Osteoblast (primary cell): ENCODE results near the gene TRIL. TPM values are rescaled to one million over a fixed set of nuclear protein-coding genes. Genes with fewer than 3 reads are reported as not detected.

Experiments
- DNase-seq: peaks from one replicate; pipeline ENCODE4 v3.0.0; 2011; ENCODE audit warnings: low spot score, mixed read lengths; ENCODE audit not compliant: insufficient read length; ENCODE audit errors: missing footprints
- H2AFZ ChIP-seq: 2 replicates; pipeline ENCODE4 v1.6.0; 2011; ENCODE audit warnings: mild to moderate bottlenecking, low read length
- H3K27ac ChIP-seq: 2 replicates; pipeline ENCODE4 v1.5.1; 2011; ENCODE audit warnings: mild to moderate bottlenecking, low read depth, low read length, moderate library complexity
- H3K27me3 ChIP-seq: 2 replicates; pipeline ENCODE4 v1.6.0; 2012; ENCODE audit warnings: mild to moderate bottlenecking, control low read depth, inconsistent platforms, low read length, moderate library complexity; ENCODE audit not compliant: insufficient read depth
- H3K36me3 ChIP-seq: 2 replicates; pipeline ENCODE4 v1.5.1; 2011; ENCODE audit warnings: mild to moderate bottlenecking, low read length, control low read depth, moderate library complexity; ENCODE audit not compliant: insufficient read depth
- H3K4me1 ChIP-seq: 2 replicates; pipeline ENCODE4 v1.5.1; 2011; ENCODE audit warnings: mild to moderate bottlenecking, low read length, control low read depth, moderate library complexity; ENCODE audit not compliant: insufficient read depth
- H3K4me2 ChIP-seq: 2 replicates; pipeline ENCODE4 v1.6.0; 2011; ENCODE audit warnings: mild to moderate bottlenecking, low read length; ENCODE audit not compliant: insufficient read depth
- H3K4me3 ChIP-seq: fragments of 200-600 bp; sonication (generic); 3 replicates; pipeline ENCODE4 v1.5.1; 2012; ENCODE audit warnings: mild to moderate bottlenecking, low read length, inconsistent platforms; ENCODE audit not compliant: insufficient read depth
- H3K79me2 ChIP-seq: 2 replicates; pipeline ENCODE4 v1.6.0; 2012; ENCODE audit warnings: mild to moderate bottlenecking, low read length, control low read depth, inconsistent platforms; ENCODE audit not compliant: insufficient read depth
- H3K9me3 ChIP-seq: 2 replicates; pipeline ENCODE4 v1.5.1; 2011; ENCODE audit warnings: low read depth, low read length, control low read depth
- H4K20me1 ChIP-seq: 2 replicates; pipeline ENCODE4 v1.6.0; 2012; ENCODE audit warnings: mild to moderate bottlenecking, low read length, control low read depth; ENCODE audit not compliant: insufficient read depth
- CTCF ChIP-seq: IDR thresholded peaks from 2 replicates; pipeline ENCODE4 v1.5.1; 2011; ENCODE audit warnings: mild to moderate bottlenecking, low read depth, low read length, moderate library complexity; ENCODE audit errors: extremely low read depth
- total RNA-seq: library from RNA; depleted of rRNA; stranded (reverse); fragments of >200 nt; gene quantifications from 2 replicates; pipeline ENCODE4 v1.2.3, GENCODE V29; 2012

Gene TRIL
- total RNA-seq, 1 donor = 0.36 TPM

GRCh38 chr7:28937619-28938018 is 20.5 kb downstream of the TRIL start:
- H3K9me3 ChIP-seq = no peaks in the 10 kb centered on the region
- no peak for TF ChIP-seq CTCF
- H3K27me3 ChIP-seq = peaks cover 73% of the 10 kb centered on the region
- H3K4me2 ChIP-seq = no peak overlapping the region
- H3K27ac ChIP-seq = no peak overlapping the region
- H2AFZ ChIP-seq = no peak overlapping the region
- H3K4me1 ChIP-seq = no peaks in the 10 kb centered on the region
- H3K4me3 ChIP-seq = no peak overlapping the region
- no peaks in the 10 kb centered on the region for H4K20me1 ChIP-seq
- no peaks in the 10 kb centered on the region for H3K36me3 ChIP-seq
- no peak for DNase-seq
- H3K79me2 ChIP-seq = no peaks in the 10 kb centered on the region

GRCh38 chr7:28937103-28937502 is 21.0 kb downstream of the TRIL start:
- Histone ChIP-seq H3K79me2 (no peaks in the 10 kb centered on the region), H3K4me3 (no peak overlapping the region), H3K9me3 (no peaks in the 10 kb centered on the region), H3K4me1 (no peaks in the 10 kb centered on the region), H3K4me2 (no peak overlapping the region), H3K27me3 (peaks cover 73% of the 10 kb centered on the region), H3K36me3 (no peaks in the 10 kb centered on the region), H4K20me1 (no peaks in the 10 kb centered on the region), H3K27ac (no peak overlapping the region), H2AFZ (no peak overlapping the region)
- no peak for TF ChIP-seq CTCF
- no peak for DNase-seq

- Histone ChIP-seq H3K4me3 (no peak overlapping the region), H3K27ac (no peak overlapping the region)
These were observed 24.2 kb downstream of the TRIL start for GRCh38 chr7:28933846-28934320.

GRCh38 chr7:28931565-28931964 is 26.6 kb downstream of the TRIL start:
- no peak overlapping the region for H3K4me2 ChIP-seq
- no peaks in the 10 kb centered on the region for H4K20me1 ChIP-seq
- H3K27me3 ChIP-seq = peaks cover 39% of the 10 kb centered on the region
- DNase-seq = no peak
- H3K36me3 ChIP-seq = no peaks in the 10 kb centered on the region
- no peak overlapping the region for H3K27ac ChIP-seq
- no peaks in the 10 kb centered on the region for H3K9me3 ChIP-seq
- H3K4me3 ChIP-seq = no peak overlapping the region
- no peak overlapping the region for H2AFZ ChIP-seq
- no peak for TF ChIP-seq CTCF
- no peaks in the 10 kb centered on the region for H3K79me2 ChIP-seq
- peaks cover 2% of the 10 kb centered on the region for H3K4me1 ChIP-seq

More at GRCh38 chr7:28933846-28934320, 24.2 kb downstream of the TRIL start:
- Histone ChIP-seq H3K36me3 (no peaks in the 10 kb centered on the region), H3K9me3 (no peaks in the 10 kb centered on the region), H3K27me3 (peaks cover 53% of the 10 kb centered on the region), H3K79me2 (no peaks in the 10 kb centered on the region), H3K4me2 (no peak overlapping the region), H3K4me1 (no peaks in the 10 kb centered on the region), H4K20me1 (no peaks in the 10 kb centered on the region), H2AFZ (no peak overlapping the region)
- no peak for DNase-seq
- TF ChIP-seq CTCF = no peak
